UCSD-AML1 (cell line): Measurements from ENCODE around the gene KCNJ14.

ENCODE experiments used
- DNase-seq: peaks from one replicate; lab custom pipeline; 2025; ENCODE audit not compliant: unreplicated experiment; lab: John Stamatoyannopoulos, UW

Gene KCNJ14

DNA sequence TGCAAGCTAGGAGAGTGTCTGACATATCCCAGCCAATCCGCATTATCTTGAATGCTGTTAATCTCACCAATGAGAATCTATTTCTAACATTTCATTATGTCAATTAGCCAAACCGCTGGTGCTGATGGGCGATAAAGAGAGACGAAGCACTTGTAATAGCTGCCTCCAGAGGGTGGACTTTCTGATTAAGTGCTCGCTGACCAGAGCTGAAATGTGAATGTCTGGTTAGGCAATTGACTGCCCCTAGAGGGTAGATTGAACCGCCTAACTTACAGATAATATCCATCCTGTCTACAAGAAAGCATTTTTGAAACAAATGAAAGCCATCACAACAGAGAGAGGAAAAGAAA, 10.1 kb upstream of the KCNJ14 start:
- DNase-seq, result peak; percentile 53

DNA sequence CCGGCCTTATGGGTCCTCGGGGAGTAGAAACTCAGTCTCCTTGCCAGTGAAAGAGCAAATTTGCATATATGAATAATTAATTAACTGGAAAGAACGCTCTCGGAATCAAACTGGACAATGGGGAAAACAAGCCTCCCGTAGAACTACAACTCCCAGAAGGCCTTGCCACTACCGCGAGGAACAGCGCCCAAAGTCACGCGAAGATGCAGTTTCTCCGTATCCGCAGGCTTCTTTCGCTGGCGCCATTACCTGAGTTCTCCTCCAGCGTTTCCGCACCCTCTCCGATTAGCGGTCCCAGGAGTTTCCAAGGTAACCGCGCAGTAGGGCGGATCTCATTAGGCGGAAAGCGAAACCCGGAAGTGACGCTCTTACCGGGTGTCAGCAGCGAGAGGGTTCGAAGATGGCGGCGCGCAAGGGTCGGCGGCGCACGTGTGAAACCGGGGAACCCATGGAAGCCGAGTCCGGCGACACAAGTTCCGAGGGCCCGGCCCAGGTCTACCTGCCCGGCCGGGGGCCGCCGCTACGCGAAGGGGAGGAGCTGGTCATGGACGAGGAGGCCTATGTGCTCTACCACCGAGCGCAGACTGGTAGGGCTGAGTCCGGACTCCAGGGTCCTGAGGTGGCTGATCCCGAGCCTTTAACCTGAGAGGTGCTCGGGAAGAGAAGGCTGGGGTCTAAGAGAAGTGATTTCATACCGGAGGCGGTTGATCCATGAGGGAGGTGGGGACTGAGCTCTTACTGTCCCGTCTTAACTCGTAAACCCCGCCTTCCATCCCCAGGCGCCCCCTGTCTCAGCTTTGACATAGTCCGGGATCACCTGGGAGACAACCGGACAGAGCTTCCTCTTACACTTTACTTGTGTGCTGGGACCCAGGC, 9.5 kb upstream of the KCNJ14 start, which contains the start of gene GRWD1:
Gene GRWD1, plus strand, starts transcription at position 378 of the 876 bp plus-strand sequence. Its CDS starts 23 bp downstream, at position 401.
- DNase-seq, result peak; percentile 93

DNA sequence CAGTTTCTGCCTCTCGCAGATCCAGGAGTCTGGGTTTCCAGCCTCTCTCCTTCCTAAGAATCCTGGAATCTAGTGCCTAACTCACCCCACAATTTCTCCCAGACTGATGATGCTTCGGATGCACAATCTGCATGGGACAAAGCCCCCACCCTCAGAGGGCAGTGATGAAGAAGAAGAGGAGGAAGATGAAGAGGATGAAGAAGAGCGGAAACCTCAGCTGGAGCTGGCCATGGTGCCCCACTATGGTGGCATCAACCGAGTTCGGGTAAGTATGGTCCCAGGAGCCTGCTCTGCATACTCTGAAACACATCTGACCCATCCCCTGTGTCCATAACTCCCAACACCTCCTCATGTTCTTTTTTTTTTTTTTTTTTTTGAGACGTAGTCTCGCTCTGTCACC, 8.8 kb upstream of the KCNJ14 start:
- DNase-seq, result no peak

DNA sequence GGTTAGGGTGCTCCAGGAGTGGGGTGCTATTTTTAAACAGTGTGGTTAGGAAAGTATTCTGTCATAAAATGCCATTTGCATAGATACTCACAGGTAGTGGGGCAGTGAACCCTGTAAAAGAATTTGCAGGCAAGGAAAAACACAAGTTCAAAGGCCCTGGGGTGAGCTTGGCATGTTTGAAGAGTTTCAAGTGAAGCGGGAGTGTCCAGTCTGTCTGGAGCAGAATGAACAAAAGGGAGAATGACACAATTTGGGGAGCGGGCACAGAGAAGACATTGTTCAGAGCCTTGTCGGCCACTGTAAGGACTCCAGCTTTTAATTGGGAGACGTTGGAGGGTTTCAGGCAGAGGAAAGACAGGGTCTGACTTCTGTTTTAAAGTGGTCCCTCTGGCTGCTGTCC, 6.8 kb upstream of the KCNJ14 start:
- DNase-seq, result no peak

DNA sequence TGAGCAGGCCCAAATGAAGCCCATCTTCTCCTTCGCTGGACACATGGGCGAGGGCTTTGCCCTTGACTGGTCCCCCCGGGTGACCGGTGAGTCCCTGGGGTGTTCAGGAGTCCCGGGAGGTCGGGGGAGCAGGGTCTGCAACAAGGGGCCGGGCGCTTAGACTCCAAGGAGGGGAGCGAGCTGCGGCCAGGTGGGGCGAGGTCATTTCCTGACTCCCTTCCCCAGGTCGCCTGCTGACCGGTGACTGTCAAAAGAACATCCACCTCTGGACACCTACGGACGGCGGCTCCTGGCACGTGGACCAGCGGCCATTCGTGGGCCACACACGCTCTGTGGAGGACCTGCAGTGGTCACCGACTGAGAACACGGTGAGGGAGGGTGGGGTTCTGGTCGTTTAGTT, 4.9 kb upstream of the KCNJ14 start:
- no peak for DNase-seq

DNA sequence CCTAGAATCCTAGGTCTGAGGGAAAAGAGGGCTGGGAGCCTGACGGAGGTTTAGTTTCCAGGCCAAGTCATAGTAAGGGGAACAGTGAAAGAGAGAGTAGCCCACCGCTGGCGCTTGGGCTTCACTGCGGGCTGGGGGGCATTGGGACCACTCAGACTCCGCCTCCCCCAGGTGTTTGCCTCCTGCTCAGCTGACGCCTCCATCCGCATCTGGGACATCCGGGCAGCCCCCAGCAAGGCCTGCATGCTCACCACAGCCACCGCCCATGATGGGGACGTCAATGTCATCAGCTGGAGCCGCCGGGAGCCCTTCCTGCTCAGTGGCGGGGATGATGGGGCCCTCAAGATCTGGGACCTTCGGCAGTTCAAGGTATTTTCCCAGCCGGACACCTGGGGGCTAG, 4.5 kb upstream of the KCNJ14 start:
- DNase-seq, result no peak

DNA sequence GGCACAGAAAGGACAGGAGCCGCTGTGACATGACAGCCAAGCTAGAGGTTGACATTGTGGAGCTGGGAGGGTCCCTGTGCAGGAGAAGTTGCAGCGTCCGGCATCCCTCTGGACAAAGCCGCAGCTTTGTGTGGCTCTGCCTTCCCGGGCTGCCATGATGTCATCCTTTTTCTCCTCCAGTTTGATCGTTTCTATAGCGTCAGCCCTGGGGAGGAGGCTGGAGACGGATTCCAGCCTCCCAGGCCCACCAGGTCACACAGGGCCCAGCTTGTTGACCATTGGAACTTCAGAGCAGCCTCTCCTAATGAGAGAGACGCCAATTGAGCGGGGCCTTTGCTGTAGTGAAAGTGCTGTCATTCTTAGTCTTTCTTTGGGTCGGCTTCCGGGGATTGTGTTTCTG, 3.8 kb upstream of the KCNJ14 start:
- no peak for DNase-seq

DNA sequence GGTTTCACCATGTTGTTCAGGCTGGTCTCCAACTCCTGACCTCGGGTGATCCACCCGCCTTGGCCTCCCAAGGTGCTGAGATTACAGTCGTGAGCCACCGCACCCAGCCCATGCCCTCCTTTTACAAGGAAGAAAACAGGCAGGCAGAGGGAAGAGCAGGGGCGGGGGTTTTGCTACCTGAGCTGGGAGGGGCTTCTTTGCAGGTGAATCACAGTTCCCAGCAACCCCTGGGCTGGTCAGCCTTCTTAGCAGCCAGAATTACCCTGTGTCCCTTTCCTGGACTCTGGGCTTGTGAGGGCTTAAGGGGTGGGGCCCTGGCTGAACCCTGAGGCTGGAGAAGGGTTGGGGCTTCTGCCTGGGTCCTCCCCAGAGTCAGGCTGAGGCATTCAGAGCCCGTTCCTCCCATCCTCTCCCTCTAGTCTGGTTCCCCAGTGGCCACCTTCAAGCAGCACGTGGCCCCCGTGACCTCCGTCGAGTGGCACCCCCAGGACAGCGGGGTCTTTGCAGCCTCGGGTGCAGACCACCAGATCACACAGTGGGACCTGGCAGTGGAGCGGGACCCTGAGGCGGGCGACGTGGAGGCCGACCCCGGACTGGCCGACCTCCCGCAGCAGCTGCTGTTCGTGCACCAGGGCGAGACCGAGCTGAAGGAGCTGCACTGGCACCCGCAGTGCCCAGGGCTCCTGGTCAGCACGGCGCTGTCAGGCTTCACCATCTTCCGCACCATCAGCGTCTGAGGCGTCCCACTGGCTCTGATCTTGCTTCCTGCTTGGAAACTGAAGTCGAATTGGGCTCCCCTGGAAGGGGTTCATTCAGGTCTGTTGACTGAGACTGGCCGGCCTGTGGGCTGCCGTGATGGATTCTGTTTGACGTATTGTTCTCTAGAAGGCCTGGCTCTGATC, 2.8 kb upstream of the KCNJ14 start:
- no peak for DNase-seq

DNA sequence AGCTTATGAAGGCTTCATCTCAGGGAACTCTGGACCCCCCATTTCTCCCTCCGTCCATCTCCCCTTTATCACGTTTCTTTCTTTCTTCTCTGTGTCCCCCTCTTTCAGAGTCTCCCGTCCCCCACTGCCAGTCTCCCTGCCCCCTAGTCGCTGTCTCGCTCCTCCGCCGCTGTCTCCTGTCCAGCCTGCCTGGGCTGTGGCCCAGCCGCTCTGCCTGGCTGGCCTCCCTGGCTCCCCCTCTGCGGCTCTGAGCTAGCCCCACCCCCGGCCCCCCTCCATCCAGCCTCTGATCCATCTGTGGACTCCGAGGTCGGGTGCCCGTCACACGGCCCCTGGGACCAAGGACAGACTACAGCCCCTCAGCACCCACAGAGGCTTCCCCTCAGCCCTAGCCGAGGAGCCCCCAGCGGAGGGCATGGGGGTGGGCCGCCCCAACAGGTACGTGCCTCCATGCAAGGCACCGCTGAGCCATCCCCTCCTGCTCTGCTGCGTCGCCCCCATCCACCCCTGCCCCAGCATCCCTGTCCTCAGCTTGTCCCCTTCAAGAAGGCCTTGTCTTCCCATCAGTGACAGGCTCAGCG, 1.1 kb upstream of the KCNJ14 start:
- DNase-seq, result no peak

DNA sequence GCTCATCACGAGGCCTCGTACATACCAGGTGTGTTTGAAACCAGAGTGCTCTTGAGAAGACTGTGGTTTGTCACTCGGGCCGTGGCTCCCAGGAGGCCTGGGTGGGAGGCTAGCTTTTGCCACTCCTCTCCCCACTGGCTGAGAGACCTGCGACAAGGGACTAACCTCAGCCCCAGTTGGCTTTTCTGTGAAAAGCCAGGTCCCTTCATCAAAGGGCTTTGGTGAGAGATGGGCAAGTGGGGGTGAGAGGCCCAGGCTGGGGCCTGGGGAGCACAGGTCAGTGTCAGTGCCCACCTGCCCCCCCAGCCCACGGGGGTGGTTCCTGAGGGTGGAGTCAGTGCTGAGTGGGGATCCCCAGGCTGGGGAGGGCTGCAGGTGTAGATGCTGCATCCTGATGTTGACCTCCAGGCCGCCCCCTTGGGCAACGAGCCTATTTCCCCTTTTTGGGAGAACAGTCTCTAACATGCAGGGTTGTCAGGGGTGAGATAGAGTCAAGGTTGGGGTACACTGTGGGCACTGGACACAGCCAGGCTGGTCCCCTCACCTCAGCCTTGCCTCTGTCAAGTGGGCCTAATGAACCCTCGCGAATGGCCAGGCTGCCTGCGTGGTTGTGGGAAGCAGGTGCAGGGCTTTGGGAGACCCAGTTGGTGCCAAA, 661 bp downstream of the KCNJ14 start:
- no peak for DNase-seq

DNA sequence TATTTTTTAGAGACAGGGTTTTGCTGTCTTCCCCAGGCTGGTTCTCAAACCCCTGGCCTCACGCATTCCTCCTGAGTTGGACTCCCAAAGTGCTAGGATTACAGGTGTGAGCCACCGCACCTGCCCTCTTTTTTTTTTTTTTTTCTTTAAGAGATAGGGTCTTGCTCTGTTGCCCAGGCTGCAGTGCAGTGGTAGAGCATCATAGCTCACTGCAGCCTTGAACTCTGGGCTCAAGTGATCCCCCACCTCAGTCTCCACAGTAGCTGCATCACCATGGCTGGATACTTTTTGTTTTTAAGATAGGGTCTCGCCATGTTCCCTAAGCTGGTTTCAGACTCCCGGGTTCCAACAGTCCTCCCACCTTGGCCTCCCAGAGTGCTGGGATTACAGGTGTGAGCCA, 1.5 kb downstream of the KCNJ14 start:
- no peak for DNase-seq

DNA sequence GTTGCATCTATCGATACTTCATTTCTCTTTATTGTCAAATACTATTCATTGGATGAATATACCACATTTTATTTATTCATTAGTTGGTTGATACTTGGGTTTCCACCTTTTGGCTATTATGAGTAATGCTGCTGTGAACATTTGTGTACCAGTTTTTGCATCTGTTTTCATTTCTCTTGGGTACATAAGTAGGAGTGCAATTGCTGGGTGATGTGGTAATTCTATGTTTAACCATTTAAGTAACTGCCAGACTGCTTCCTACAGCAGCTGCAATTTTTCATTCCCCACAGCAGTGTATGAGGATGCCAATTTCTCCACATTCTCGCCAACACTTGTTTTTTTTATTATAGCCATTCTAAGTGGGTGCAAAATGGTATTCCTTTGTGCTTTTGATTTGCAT, 2.6 kb downstream of the KCNJ14 start:
- DNase-seq, result no peak

DNA sequence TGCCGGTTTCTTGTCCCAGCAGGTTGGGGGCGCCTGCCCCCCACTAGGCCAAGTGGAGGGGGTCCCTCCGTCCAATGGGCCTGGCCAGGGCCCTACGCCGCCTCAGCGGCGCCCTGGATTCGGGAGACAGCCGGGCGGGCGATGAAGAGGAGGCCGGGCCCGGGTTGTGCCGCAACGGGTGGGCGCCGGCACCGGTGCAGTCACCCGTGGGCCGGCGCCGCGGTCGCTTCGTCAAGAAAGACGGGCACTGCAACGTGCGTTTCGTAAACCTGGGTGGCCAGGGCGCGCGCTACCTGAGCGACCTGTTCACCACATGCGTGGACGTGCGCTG, 6.2 kb downstream of the KCNJ14 start:
- no peak for DNase-seq

DNA sequence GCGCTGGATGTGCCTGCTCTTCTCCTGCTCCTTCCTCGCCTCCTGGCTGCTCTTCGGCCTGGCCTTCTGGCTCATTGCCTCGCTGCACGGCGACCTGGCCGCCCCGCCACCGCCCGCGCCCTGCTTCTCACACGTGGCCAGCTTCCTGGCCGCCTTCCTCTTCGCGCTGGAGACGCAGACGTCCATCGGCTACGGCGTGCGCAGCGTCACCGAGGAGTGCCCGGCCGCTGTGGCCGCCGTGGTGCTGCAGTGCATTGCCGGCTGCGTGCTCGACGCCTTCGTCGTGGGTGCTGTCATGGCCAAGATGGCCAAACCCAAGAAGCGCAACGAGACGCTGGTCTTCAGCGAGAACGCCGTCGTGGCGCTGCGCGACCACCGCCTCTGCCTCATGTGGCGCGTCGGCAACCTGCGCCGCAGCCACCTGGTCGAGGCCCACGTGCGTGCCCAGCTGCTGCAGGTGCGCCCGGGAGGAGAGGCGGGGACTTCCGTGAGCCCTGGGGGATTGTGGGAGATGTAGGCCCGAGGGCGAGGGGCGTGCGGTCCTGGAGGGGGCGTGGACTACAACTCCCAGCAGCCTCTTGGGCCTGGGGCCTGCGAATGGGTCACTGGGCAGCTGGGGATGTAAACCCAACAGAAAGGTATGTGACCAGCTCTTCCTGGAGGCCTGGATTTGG, 6.7 kb downstream of the KCNJ14 start:
- no peak for DNase-seq

DNA sequence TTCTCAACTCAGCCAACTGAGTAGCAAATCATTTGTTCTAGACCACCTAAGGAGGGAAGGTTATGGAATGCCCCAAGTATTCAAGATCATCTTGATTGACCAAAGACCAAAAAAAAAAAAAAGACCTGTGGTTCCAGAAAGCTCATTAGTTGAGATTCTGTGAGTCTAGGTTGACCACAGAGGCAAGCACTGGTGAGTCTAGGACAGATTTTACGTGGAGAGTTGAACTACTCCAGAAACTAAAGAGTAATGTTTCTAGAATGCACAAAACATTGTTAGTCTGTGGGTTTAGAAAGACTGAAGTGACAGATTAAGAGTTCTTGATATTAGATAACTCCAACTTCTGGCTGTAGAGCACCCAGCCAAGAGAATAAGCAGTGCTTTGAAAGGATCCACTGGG, 9.8 kb downstream of the KCNJ14 start:
- no peak for DNase-seq

DNA sequence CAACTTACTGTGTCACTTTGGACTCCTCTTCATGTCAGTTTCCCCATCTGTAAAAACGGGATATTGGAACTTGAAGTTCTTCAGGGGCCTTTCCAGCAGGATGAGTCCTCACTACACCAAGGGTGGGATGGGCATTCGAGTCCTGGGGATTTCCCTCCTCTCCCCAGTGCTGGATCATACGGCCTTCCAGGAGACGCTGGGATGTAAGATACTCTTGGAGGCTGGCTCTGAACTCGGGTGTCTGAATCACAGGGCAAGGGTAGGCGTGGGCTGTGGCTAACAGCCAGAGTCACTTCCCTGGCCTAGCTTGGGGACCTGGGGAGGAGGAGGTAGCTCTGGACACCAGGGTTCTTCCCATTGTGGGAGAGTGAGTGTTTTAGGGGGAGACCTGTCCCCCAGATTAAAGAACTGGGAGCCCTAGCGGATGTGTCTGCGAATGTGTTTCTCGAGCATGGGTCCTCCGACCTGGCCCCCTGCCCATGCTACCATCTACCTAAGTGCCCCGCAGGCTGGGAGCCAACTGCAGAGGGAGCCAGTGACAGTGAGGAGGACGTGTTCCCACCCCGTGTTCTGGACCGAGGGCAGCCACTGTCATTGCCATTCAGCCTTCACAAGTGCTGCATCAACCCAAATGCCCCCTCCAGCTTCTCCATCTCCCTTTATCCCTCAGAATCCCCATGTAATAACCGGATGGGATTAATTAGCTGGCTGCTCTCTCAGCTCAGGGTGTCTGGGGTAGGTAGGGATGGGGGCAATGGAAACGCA, 11.4 kb downstream of the KCNJ14 start:
- DNase-seq, result no peak

DNA sequence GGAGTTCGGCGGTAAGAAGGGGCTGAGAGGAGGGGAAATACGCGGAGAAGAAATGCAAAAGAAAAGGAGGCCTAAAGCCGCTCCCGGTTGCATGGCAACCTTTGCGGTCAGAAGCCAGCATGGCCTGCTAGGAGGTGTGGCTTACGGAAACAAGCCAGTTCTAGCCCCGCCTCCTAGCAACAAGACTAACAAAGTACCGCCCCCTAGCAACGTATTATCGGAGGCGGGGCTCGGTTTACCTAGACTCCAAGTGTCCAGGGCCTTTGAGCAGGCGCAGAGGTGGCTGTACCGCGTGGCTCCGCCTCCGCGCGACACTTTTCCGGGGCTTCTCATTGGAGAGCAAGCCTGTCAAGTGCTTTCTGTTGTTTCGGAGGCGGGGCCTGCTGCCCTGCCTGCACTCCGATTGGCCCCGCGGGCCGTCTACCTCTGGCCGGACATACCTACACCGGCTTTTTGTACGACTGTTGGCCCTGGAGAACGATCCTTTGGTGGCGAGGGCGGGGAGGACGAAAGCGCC, 13.5 kb downstream of the KCNJ14 start:
- peak; percentile 100 for DNase-seq

DNA sequence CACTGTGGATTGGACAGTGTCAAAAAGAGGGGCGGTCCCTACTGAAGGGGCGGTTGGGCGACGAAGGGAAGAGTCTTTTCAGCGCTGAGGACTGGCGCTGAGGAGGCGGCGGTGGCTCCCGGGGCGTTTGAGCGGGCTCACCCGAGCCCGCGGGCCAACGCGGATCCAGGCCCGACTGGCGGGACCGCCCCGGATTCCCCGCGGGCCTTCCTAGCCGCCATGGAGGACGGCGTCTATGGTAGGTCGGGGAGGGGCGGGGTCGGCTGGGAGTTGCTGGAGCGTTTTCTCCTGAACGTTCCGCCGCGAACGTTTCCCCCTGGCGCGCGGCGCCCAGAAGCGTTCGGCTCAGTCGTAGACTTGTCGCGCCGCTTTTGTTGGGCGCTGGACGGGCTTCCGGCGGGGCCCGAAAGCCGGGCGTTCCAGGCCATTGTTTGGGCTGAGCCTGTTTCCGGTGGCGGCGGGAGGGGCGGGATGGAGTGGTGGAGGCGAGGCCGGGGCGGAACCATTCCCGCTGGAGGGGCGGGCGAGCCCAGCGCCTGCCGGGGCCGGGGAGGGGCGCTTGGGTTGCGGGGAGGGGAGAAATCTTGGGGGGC, 14.0 kb downstream of the KCNJ14 start, which contains the start of gene CYTH2:
Gene CYTH2, plus strand, starts transcription at position 81 of the 593 bp plus-strand sequence. Its CDS starts 139 bp downstream, at position 220.
- DNase-seq, result peak; percentile 84

DNA sequence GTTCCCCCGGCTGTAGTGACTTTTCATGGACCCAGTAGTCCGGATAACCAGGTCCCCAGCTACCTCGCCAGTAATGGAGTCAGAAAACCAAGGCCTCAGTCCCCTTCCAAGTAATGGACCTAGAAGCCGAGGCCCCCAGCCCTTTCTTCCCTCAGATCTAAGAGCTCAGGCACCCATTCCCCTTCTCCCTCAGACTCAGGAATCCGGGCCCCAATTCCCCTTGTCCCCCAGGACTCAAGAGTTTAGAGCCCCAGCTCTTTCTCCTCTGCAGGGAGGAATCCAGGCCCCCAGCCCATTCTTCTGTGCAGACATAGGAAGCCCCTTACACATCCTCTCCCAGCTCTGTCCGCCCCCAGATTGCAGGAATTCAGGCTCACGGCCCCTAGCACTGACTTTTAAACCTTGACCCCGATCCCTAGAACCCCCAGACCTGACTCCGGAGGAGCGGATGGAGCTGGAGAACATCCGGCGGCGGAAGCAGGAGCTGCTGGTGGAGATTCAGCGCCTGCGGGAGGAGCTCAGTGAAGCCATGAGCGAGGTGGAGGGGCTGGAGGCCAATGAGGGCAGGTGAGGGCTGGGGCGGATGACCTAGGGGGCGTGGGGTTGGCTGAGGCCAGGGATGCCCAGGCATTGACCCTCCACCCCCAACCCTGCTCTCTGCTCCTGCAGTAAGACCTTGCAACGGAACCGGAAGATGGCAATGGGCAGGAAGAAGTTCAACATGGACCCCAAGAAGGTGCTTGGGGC, 14.7 kb downstream of the KCNJ14 start:
- DNase-seq, result no peak
